Heart right ventricle (tissue), 16 donors: Measurements from ENCODE around the gene RHBDD2. TPM values are rescaled to one million over a fixed set of nuclear protein-coding genes. Genes with fewer than 3 reads are reported as not detected.

Experiments
- ATAC-seq, 8 donors: fragments of 200-7000 bp; cut with Tn5 transposase; one replicate each; pipeline ENCODE4 v1.9.1; 2020; ENCODE audit warnings: mild to moderate bottlenecking in 8 of 8, moderate library complexity in 8 of 8, moderate number of reproducible peaks in 1 of 8
- DNase-seq, 2 donors: peaks; one replicate each; pipeline ENCODE4 v3.0.0-alpha.2; 2020
- H3K27ac ChIP-seq, 10 donors: fragments of 200-600 bp; sonication (generic) in 2 of 10; one replicate each; pipeline versions ENCODE4 v1.5.0 to v1.8.0; 2020 to 2022; ENCODE audit warnings: mild to moderate bottlenecking in 3 of 10
- H3K27me3 ChIP-seq, 7 donors: fragments of 200-600 bp; one replicate each; pipeline ENCODE4 v1.8.0; 2021 to 2022; ENCODE audit warnings: mild to moderate bottlenecking in 2 of 7
- H3K36me3 ChIP-seq, 9 donors: fragments of 200-600 bp; sonication (generic) in 1 of 9; one replicate each; pipeline versions ENCODE4 v1.5.0 to v1.8.0; 2020 to 2022; ENCODE audit warnings: mild to moderate bottlenecking in 2 of 9
- H3K4me1 ChIP-seq, 9 donors: fragments of 200-600 bp; sonication (generic) in 1 of 9; one replicate each; pipeline versions ENCODE4 v1.5.0 to v1.8.0; 2020 to 2022; ENCODE audit warnings: mild to moderate bottlenecking in 4 of 9
- H3K4me3 ChIP-seq, 10 donors: fragments of 200-600 bp; sonication (generic) in 2 of 10; one replicate each; pipeline versions ENCODE4 v1.5.0 to v1.8.0; 2020 to 2022; ENCODE audit warnings: mild to moderate bottlenecking in 7 of 10, moderate library complexity in 2 of 10
- H3K9me3 ChIP-seq, 11 donors: fragments of 200-600 bp in 10 of 11; sonication (generic) in 2 of 11; one replicate each; pipeline versions ENCODE4 v1.5.0 to v1.8.0; 2013 to 2022; ENCODE audit warnings: mild to moderate bottlenecking in 2 of 11, control low read depth in 1 of 11, moderate library complexity in 1 of 11
- CTCF ChIP-seq, 9 donors: fragments of 200-600 bp; sonication (generic) in 2 of 9; IDR thresholded peaks; one replicate each; pipeline versions ENCODE4 v1.5.0 to v1.8.0; 2021 to 2022; ENCODE audit warnings: antibody characterized with exemption in 9 of 9, mild to moderate bottlenecking in 5 of 9, moderate library complexity in 1 of 9
- WGBS, 2 donors: extraction: QIAGEN DNeasy Blood & Tissue Kit; methylation state at CpG; one replicate each; pipeline ENCODE4 v1.1.7; 2013; ENCODE audit warnings: inconsistent platforms in 1 of 2; 5-methylcytosine and 5-hydroxymethylcytosine counted together
- intact Hi-C, 10 donors: fragments of 100-400 bp; cut with DNase I; formaldehyde crosslinking; loops; one replicate each; pipeline versions ENCODE4 v1.11.1 to v1.14.2; 2022
- polyA plus RNA-seq, 2 donors: library from polyadenylated mRNA; stranded (reverse); fragments of 200-250 nt; gene quantifications; one replicate each; pipeline ENCODE4 v1.2.3, GENCODE V29; 2013
- total RNA-seq, 10 donors: library from RNA; stranded (reverse); fragmentation: NEBNext Ultra II Directional in 3 of 10; extraction: Animal tissue kit (Norgen Biotek cat#: 25700) in 3 of 10; gene quantifications; one replicate each; pipeline versions ENCODE4 v1.2.1 to v1.2.4, GENCODE V29; 2021 to 2023
- donor health status: Arrhythmogenic right ventricular cardiomyopathy.
- donor health status: ischemic (EF 13 %, LVEDD 7.1; RV severe dilation, severe dysfunction).
- donor health status: healthy with polysubstance abuse.
- donor health status: DM: no; HTN: yes; CAD: no.
- donor health status: DM: no; HTN: no; CAD: no.
- donor health status: ischemic (EF 25% LVEDD 6.9; RV normal size, moderate dysfunction).
- donor health status: ischemic (EF 25% LVEDD 5.7; RV mildly dilated, moderate dysfunction).
- donor health status: healthy.
- donor health status: DM: yes; HTN: yes; CAD: no.
- donor health status: Ischemic cardiomyopathy.
- donor health status: ischemic (EF 35%, LVEDD 5.7; RV mildly dilated, moderate dysfunction).
- donor health status: nonischemic (EF 11% LVEDD 7.7; RV severe dilation, severe dysfunction).
- donor health status: DM: yes; HTN: yes; CAD: no.
- donor health status: PGD.
- donor health status: ischemic (EF 29% LVEDD 5.4; RV normal size, mild dysfunction).
- donor health status: nonischemic (EF 23%, LVEDD 6.1; RV moderate dilation, normal function).

RHBDD2 gene
- total and polyA plus RNA-seq, 12 donors = 20.8 to 48.1 (median 28.8) TPM

DNA sequence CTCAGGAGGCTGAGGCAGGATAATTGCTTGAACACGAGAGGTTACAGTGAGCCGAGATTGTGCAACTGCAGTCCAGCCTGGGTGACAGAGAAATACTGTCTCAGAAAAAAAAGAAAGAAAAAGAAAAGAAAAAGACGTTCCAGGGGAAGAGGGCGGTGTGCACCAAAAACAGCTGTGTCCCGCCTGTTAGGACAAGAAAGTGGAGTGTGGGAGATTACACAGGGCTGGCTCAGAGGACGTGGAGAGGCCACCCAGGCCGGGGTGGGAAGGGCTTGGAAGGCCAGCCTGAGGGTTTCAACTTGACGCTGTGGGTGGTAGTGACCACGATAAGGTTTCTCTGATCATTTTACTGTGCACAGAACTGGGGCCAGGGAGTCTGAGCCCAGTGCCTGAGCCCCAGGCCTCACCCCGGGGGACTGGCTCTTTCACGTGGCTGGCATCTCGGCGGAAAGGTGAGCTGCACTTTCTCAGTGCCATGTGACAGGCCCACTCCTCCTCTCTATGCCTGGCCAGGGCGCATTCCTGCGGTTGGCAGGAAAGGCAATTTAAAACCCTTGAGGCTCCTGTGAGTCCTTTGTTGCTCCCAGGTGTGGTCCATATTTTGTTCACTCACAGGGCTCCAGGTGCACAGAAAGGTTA lies 13.9 kb downstream of the RHBDD2 start:
- 61 to 71% methylated on average over 15 of the region's 15 CpGs for WGBS, 2 donors
- intact Hi-C loops = no loop called here
- Histone ChIP-seq H3K27me3 (no peaks in the 10 kb centered on the region), H3K4me3 (no peak overlapping the region), H3K9me3 (no peaks in the 10 kb centered on the region), H3K27ac (peak overlapping the region in 4 of 10 donors; percentile 28 to 48 (median 36)), H3K36me3 (peaks cover 0 to 14% (median 1%) of the 10 kb centered on the region in 9 donors), H3K4me1 (peaks cover 0 to 10% (median 0%) of the 10 kb centered on the region in 9 donors)
- ATAC-seq (peak; percentile 43 to 86 (median 77)), DNase-seq (peak; percentile 41 to 50)
- peak in 1 of 9 donors; percentile 7 for TF ChIP-seq CTCF (IDR thresholded peaks at IDR 0.05)

DNA sequence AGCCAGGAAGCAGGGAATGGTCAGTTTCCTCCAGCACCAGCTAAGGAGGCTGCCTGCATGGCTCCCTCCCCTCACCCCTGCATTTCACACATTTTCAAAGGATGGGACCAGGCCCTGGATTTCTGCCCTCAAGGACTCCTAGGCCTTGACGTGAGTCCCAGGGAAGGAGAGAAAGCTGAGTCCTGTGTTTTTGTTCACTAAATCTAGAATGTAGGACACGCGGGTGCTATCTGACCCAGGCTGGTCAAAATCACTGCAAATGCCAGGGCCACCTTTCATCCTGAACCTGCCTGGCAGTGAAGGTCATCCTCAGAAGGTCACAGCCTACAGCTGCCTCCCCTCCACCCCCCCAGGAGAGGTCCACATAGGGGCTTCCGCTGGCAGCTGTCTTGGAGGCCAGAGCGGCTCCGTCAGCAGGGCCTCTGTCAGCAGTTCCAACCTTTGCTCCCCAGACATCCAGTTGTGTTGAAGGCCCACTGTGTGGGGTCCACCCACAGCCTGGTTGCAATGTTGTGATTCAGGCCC lies 18.0 kb downstream of the RHBDD2 start:
- H3K4me3 ChIP-seq = no peak overlapping the region
- no peaks in the 10 kb centered on the region for H3K27me3 ChIP-seq
- WGBS, 2 donors = 84 to 89% methylated on average over 6 of the region's 6 CpGs
- TF ChIP-seq CTCF (IDR thresholded peaks at IDR 0.05) = no peak
- DNase-seq (no peak), ATAC-seq (no peak)
- H3K9me3 ChIP-seq = no peaks in the 10 kb centered on the region
- intact Hi-C loops = no loop called here
- no peak overlapping the region for H3K27ac ChIP-seq
- H3K4me1 ChIP-seq = peaks cover 0 to 10% (median 0%) of the 10 kb centered on the region in 9 donors
- no peaks in the 10 kb centered on the region for H3K36me3 ChIP-seq

DNA sequence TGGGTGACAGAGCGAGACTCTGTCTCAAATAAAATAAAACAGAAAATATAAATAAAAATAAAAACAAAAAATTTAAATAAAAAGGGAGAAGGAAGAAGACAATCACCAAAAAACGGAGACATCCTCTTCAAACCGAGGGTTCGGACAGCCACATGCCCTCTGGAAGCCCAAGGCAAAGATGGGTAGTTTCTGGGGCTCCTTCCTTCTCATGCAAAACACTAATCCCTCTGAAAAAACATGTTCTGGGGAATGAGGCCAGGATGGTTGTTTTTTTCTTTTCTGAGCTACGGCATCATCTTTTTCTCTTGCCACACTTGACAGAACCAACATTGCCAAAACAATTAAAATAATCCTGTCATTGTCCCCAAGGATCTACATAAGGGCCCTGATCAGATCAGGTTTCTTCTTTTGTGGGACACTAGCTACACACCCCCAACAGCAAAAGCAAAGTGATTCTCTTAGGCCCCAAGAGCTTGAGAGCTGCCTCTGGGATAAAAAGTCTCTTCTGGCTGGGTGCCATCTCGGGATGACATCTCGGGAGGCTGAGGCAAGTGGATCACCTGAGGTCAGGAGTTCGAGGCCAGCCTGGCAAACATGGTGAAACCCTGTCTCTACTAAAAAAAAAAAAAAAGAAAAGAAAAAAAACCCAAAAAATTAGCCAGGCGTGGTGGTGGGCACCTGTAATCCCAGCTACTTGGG lies 21.9 kb downstream of the RHBDD2 start:
- Histone ChIP-seq H3K4me1 (peaks cover 0 to 3% (median 0%) of the 10 kb centered on the region in 9 donors), H3K27me3 (no peaks in the 10 kb centered on the region), H3K36me3 (no peaks in the 10 kb centered on the region), H3K27ac (no peak overlapping the region), H3K4me3 (no peak overlapping the region), H3K9me3 (no peaks in the 10 kb centered on the region)
- intact Hi-C loops = no loop called here
- no peak for TF ChIP-seq CTCF (IDR thresholded peaks at IDR 0.05)
- WGBS, 2 donors = 91% methylated on average over 9 of the region's 9 CpGs
- DNase-seq = no peak
- ATAC-seq = no peak

GRCh38 chr7:75905785-75906604 lies 27.2 kb downstream of the RHBDD2 start:
- TF ChIP-seq CTCF (IDR thresholded peaks at IDR 0.05) = no peak
- 51 to 61% methylated on average over 17 of the region's 17 CpGs for WGBS, 2 donors
- H3K4me3 ChIP-seq = no peak overlapping the region
- H3K9me3 ChIP-seq = peaks cover 0 to 4% (median 0%) of the 10 kb centered on the region in 11 donors
- H3K27ac ChIP-seq = peak overlapping the region in 8 of 10 donors; percentile 13 to 66 (median 45)
- no peaks in the 10 kb centered on the region for H3K36me3 ChIP-seq
- H3K4me1 ChIP-seq = peaks cover 0 to 11% (median 0%) of the 10 kb centered on the region in 9 donors
- ATAC-seq (peak; percentile 53 to 94 (median 72)), DNase-seq (peak; percentile 25 to 61)
- no peaks in the 10 kb centered on the region for H3K27me3 ChIP-seq
- intact Hi-C loops = no loop called here
